ENCODE results near the gene CES4A.

GRCh38 chr16:66968847-66969246 lies 19.5 kb upstream of the CES4A start:
- TF ChIP-seq CTCF (IDR thresholded peaks at IDR 0.05), result no peak
- no peak for TF ChIP-seq POLR2A (IDR thresholded peaks at IDR 0.05)
